GM19324 (cell line): ENCODE results near the gene SLC25A33.
"Not testable (repeated sequence)": the region's sequence is repeated elsewhere in the genome, so short reads cannot be mapped to it uniquely, and the experiment has no call there.

Experiments
- ATAC-seq: cut with Tn5 transposase; IDR thresholded peaks from one replicate; pipeline ENCODE4 v1.9.1; 2021; ENCODE audit warnings: mild to moderate bottlenecking, moderate library complexity; ENCODE audit not compliant: unreplicated experiment, low FRiP score

The SLC25A33 gene

GRCh38 chr1:9538669-9539164 lies 548 bp upstream of the SLC25A33 start:
- ATAC-seq: no peak

GRCh38 chr1:9539829-9540550 lies 725 bp downstream of the SLC25A33 start:
- peak; percentile 58 for ATAC-seq

GRCh38 chr1:9542430-9542829 lies 3.2 kb downstream of the SLC25A33 start:
- no peak for ATAC-seq

- ATAC-seq: no peak
Observed at GRCh38 chr1:9544926-9545325, 5.7 kb downstream of the SLC25A33 start.

- no peak for ATAC-seq
Observed at GRCh38 chr1:9549955-9550546, 10.8 kb downstream of the SLC25A33 start.

GRCh38 chr1:9551984-9552383 lies 12.7 kb downstream of the SLC25A33 start:
- no peak for ATAC-seq

GRCh38 chr1:9553736-9554144 lies 14.5 kb downstream of the SLC25A33 start:
- no peak for ATAC-seq

- ATAC-seq: no peak
Observed at GRCh38 chr1:9555942-9556341, 16.7 kb downstream of the SLC25A33 start.

GRCh38 chr1:9557624-9558023 lies 18.4 kb downstream of the SLC25A33 start:
- no peak for ATAC-seq

- no peak for ATAC-seq
Observed at GRCh38 chr1:9558271-9558945, 19.1 kb downstream of the SLC25A33 start.

GRCh38 chr1:9558946-9559545 lies 19.8 kb downstream of the SLC25A33 start:
- no peak for ATAC-seq

- no peak for ATAC-seq
Observed at GRCh38 chr1:9559673-9560072, 20.4 kb downstream of the SLC25A33 start.

- not testable (repeated sequence) for ATAC-seq
Observed at GRCh38 chr1:9560090-9560489, 20.8 kb downstream of the SLC25A33 start.

GRCh38 chr1:9561429-9561828 lies 22.2 kb downstream of the SLC25A33 start:
- no peak for ATAC-seq

- ATAC-seq: no peak
Observed at GRCh38 chr1:9569267-9569666, 30.0 kb downstream of the SLC25A33 start.

- ATAC-seq: not testable (repeated sequence)
Observed at GRCh38 chr1:9570886-9571529, 31.7 kb downstream of the SLC25A33 start.

GRCh38 chr1:9573723-9574122 lies 34.5 kb downstream of the SLC25A33 start:
- ATAC-seq: no peak

GRCh38 chr1:9575486-9575885 lies 36.2 kb downstream of the SLC25A33 start:
- ATAC-seq: no peak

GRCh38 chr1:9576903-9577302 lies 37.6 kb downstream of the SLC25A33 start:
- ATAC-seq: no peak

GRCh38 chr1:9577423-9577822 lies 38.2 kb downstream of the SLC25A33 start:
- ATAC-seq: no peak

- ATAC-seq: no peak
Observed at GRCh38 chr1:9580942-9581341, 41.7 kb downstream of the SLC25A33 start.
